Measurements from ENCODE around the gene TES. TPM values are rescaled to one million over a fixed set of nuclear protein-coding genes. Genes with fewer than 3 reads are reported as not detected.
"Not testable (repeated sequence)": the region's sequence is repeated elsewhere in the genome, so short reads cannot be mapped to it uniquely, and the experiment has no call there.

The TES gene
- total and polyA plus RNA-seq, 4 experiments from 2014 or later, result 109 to 248 (median 154) TPM

DNA sequence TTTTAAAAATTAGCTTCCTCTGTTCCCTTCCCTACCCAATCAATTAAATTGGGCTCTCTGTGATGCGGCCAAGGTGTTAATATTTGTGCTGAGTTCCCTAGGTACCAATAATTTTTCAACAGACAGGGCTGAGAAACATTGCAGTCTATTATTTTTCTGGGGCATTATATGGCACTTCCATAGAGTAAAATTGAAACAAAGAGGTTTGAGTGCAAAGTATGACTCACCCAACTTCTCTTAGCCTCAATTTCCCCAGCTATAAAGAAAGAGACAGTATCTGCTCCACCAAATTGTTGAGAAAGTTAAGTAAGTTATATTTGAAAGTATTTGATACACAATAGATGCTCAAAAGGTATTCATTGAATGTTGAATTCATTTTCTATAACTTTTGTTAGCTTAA lies 74.9 kb downstream of the TES start:
- H3K9me3 Mint-ChIP-seq, result no peaks in the 10 kb centered on the region
- H3K36me3 Mint-ChIP-seq, result no peaks in the 10 kb centered on the region
- no peaks in the 10 kb centered on the region for H3K36me3 ChIP-seq (ENCODE audit: insufficient read depth, low read length)
- no peaks in the 10 kb centered on the region for H3K27me3 ChIP-seq (ENCODE audit: insufficient read depth, low read length)
- H3K9me3 ChIP-seq (ENCODE audit: control insufficient read depth in 1 of 2, low read length in 2 of 2), result no peaks in the 10 kb centered on the region
- no peaks in the 10 kb centered on the region for H3K4me1 ChIP-seq (ENCODE audit: insufficient read depth, low read length)
- no peak overlapping the region for H3K4me3 Mint-ChIP-seq
- no peak overlapping the region for H3K27ac ChIP-seq (ENCODE audit: low read depth, low read length)
- no peak overlapping the region for H3K4me3 ChIP-seq (ENCODE audit: low read length in 2 of 2)
- intact Hi-C loops (cut with micrococcal nuclease), result no loop called here
- H3K27ac Mint-ChIP-seq, result no peak overlapping the region
- no peaks in the 10 kb centered on the region for H3K4me1 Mint-ChIP-seq
- H3K27me3 Mint-ChIP-seq, result peaks cover 2 to 4% of the 10 kb centered on the region in 2 donors
- POLR2A ChIA-PET (ENCODE audit: partially characterized antibody), result no interaction called here
- CTCF ChIA-PET (ENCODE audit: partially characterized antibody), result interaction anchor here (1.1 kb wide), 1 partner anchor 305 kb away, joined by 3 read pairs; no protein-coding TSS in a partner anchor
- DNase-seq, result no peak

GRCh38 chr7:116290740-116291139 lies 80.4 kb downstream of the TES start:
- POLR2A ChIA-PET (ENCODE audit: partially characterized antibody), result no interaction called here
- Histone ChIP-seq H3K4me3 (ENCODE audit: low read length in 2 of 2) (no peak overlapping the region), H3K27ac (ENCODE audit: low read depth, low read length) (no peak overlapping the region), H3K4me1 (ENCODE audit: insufficient read depth, low read length) (no peaks in the 10 kb centered on the region), H3K27me3 (ENCODE audit: insufficient read depth, low read length) (no peaks in the 10 kb centered on the region), H3K9me3 (ENCODE audit: control insufficient read depth in 1 of 2, low read length in 2 of 2) (no peaks in the 10 kb centered on the region), H3K36me3 (ENCODE audit: insufficient read depth, low read length) (no peaks in the 10 kb centered on the region)
- Mint-ChIP-seq H3K4me3 (no peak overlapping the region), H3K9me3 (peaks cover 2 to 24% (median 14%) of the 10 kb centered on the region in 8 donors), H3K36me3 (no peaks in the 10 kb centered on the region), H3K4me1 (no peaks in the 10 kb centered on the region), H3K27me3 (peaks cover 9 to 20% of the 10 kb centered on the region in 2 donors), H3K27ac (no peak overlapping the region)
- CTCF ChIA-PET (ENCODE audit: partially characterized antibody), result no interaction called here
- intact Hi-C loops (cut with micrococcal nuclease), result no loop called here
- DNase-seq, result no peak

- H3K4me3 ChIP-seq (ENCODE audit: low read length in 2 of 2), result no peak overlapping the region
- no peaks in the 10 kb centered on the region for H3K36me3 ChIP-seq (ENCODE audit: insufficient read depth, low read length)
- no peaks in the 10 kb centered on the region for H3K36me3 Mint-ChIP-seq
- H3K4me3 Mint-ChIP-seq, result no peak overlapping the region
- peaks cover 9 to 18% of the 10 kb centered on the region in 2 donors for H3K27me3 Mint-ChIP-seq
- no peaks in the 10 kb centered on the region for H3K27me3 ChIP-seq (ENCODE audit: insufficient read depth, low read length)
- intact Hi-C loops (cut with micrococcal nuclease), result no loop called here
- H3K4me1 Mint-ChIP-seq, result no peaks in the 10 kb centered on the region
- DNase-seq, result no peak
- peaks cover 4 to 27% (median 14%) of the 10 kb centered on the region in 8 donors for H3K9me3 Mint-ChIP-seq
- no peak overlapping the region for H3K27ac ChIP-seq (ENCODE audit: low read depth, low read length)
- no peaks in the 10 kb centered on the region for H3K9me3 ChIP-seq (ENCODE audit: control insufficient read depth in 1 of 2, low read length in 2 of 2)
- ChIA-PET CTCF (ENCODE audit: partially characterized antibody) (no interaction called here), POLR2A (ENCODE audit: partially characterized antibody) (no interaction called here)
- no peak overlapping the region for H3K27ac Mint-ChIP-seq
- no peaks in the 10 kb centered on the region for H3K4me1 ChIP-seq (ENCODE audit: insufficient read depth, low read length)
Observed at GRCh38 chr7:116291937-116292336, 81.6 kb downstream of the TES start.

DNA sequence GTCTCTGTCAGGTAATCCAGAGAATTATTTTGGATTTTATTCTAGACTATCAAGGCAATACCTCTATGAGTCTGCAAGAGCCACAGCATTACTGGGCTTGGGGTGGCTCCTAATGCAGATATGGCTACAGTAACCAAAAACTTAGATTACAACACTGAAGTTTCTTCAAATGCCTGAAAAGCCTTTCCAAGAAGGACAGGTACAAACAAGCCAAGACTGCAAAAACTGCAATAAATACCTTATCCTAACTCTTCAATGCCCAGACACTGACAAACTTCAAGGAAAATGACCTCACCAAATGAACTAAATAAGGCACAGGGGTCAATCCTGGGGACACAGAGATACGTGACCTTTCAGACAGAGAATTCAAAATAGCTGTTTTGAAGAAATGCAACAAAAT lies 82.0 kb downstream of the TES start:
- Histone ChIP-seq H3K36me3 (ENCODE audit: insufficient read depth, low read length) (no peaks in the 10 kb centered on the region), H3K27ac (ENCODE audit: low read depth, low read length) (no peak overlapping the region), H3K9me3 (ENCODE audit: control insufficient read depth in 1 of 2, low read length in 2 of 2) (no peaks in the 10 kb centered on the region), H3K27me3 (ENCODE audit: insufficient read depth, low read length) (no peaks in the 10 kb centered on the region), H3K4me3 (ENCODE audit: low read length in 2 of 2) (no peak overlapping the region), H3K4me1 (ENCODE audit: insufficient read depth, low read length) (no peaks in the 10 kb centered on the region)
- ChIA-PET CTCF (ENCODE audit: partially characterized antibody) (no interaction called here), POLR2A (ENCODE audit: partially characterized antibody) (no interaction called here)
- Mint-ChIP-seq H3K27ac (no peak overlapping the region), H3K4me1 (no peaks in the 10 kb centered on the region), H3K27me3 (peaks cover 9 to 18% of the 10 kb centered on the region in 2 donors), H3K36me3 (no peaks in the 10 kb centered on the region), H3K4me3 (no peak overlapping the region), H3K9me3 (peaks cover 4 to 27% (median 14%) of the 10 kb centered on the region in 8 donors)
- no peak for DNase-seq
- intact Hi-C loops (cut with micrococcal nuclease), result no loop called here

- CTCF ChIA-PET (ENCODE audit: partially characterized antibody), result no interaction called here
- Mint-ChIP-seq H3K36me3 (no peaks in the 10 kb centered on the region), H3K4me1 (no peaks in the 10 kb centered on the region), H3K4me3 (no peak overlapping the region), H3K27me3 (peaks cover 6 to 18% of the 10 kb centered on the region in 2 donors), H3K27ac (no peak overlapping the region), H3K9me3 (peaks cover 4 to 27% (median 14%) of the 10 kb centered on the region in 8 donors)
- Histone ChIP-seq H3K27me3 (ENCODE audit: insufficient read depth, low read length) (no peaks in the 10 kb centered on the region), H3K4me3 (ENCODE audit: low read length in 2 of 2) (no peak overlapping the region), H3K4me1 (ENCODE audit: insufficient read depth, low read length) (no peaks in the 10 kb centered on the region), H3K27ac (ENCODE audit: low read depth, low read length) (no peak overlapping the region), H3K9me3 (ENCODE audit: control insufficient read depth in 1 of 2, low read length in 2 of 2) (no peaks in the 10 kb centered on the region), H3K36me3 (ENCODE audit: insufficient read depth, low read length) (no peaks in the 10 kb centered on the region)
- intact Hi-C loops (cut with micrococcal nuclease), result no loop called here
- no peak for DNase-seq
- POLR2A ChIA-PET (ENCODE audit: partially characterized antibody), result no interaction called here
Observed at GRCh38 chr7:116293139-116293538, 82.8 kb downstream of the TES start.

DNA sequence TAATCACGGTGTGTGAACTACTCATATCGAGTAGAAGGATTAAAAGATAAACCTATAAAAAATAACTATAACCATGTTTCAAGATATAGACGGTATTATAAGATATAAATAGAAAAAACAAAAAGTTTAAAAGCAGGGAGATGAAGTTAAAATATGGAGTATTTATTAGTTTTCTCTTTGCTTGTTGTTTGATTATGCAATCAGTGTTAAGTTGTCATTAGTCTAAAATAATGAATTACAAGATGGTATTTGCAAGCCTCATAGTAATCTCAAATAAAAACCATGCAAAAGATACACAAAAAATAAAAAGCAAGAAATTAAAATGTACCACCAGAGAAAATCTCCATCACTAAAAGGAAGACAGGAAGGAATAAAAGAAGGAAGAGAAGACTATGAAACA lies 83.3 kb downstream of the TES start:
- no peaks in the 10 kb centered on the region for H3K4me1 ChIP-seq (ENCODE audit: insufficient read depth, low read length)
- no peaks in the 10 kb centered on the region for H3K36me3 Mint-ChIP-seq
- intact Hi-C loops (cut with micrococcal nuclease), result no loop called here
- no peaks in the 10 kb centered on the region for H3K9me3 ChIP-seq (ENCODE audit: control insufficient read depth in 1 of 2, low read length in 2 of 2)
- no peak overlapping the region for H3K4me3 Mint-ChIP-seq
- ChIA-PET POLR2A (ENCODE audit: partially characterized antibody) (no interaction called here), CTCF (ENCODE audit: partially characterized antibody) (no interaction called here)
- no peak overlapping the region for H3K4me3 ChIP-seq (ENCODE audit: low read length in 2 of 2)
- no peaks in the 10 kb centered on the region for H3K36me3 ChIP-seq (ENCODE audit: insufficient read depth, low read length)
- H3K27ac ChIP-seq (ENCODE audit: low read depth, low read length), result no peak overlapping the region
- H3K27me3 ChIP-seq (ENCODE audit: insufficient read depth, low read length), result no peaks in the 10 kb centered on the region
- peaks cover 4 to 27% (median 15%) of the 10 kb centered on the region in 8 donors for H3K9me3 Mint-ChIP-seq
- H3K27ac Mint-ChIP-seq, result no peak overlapping the region
- peaks cover 6 to 18% of the 10 kb centered on the region in 2 donors for H3K27me3 Mint-ChIP-seq
- H3K4me1 Mint-ChIP-seq, result no peaks in the 10 kb centered on the region
- DNase-seq, result no peak

DNA sequence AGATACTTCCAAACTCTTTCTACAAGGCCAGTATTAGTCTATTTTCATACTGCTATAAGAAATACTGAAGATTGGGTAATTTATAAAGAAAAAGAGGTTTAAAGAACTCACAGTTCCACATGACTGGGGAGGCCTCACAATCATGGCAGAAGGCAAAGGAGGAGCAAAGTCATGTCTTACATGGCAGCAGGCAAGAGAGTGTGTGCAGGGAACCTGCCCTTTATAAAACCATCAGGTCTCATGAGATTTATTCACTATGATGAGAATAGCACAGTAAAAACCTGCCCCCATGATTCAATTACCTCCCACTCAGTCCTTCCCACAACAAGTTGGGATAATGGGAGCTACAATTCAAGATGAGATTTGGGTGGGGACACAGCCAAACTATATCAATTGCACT lies 85.6 kb downstream of the TES start:
- H3K27ac Mint-ChIP-seq; H3K4me1 Mint-ChIP-seq; H3K27ac ChIP-seq (ENCODE audit: low read depth, low read length); H3K36me3 Mint-ChIP-seq; POLR2A ChIA-PET (ENCODE audit: partially characterized antibody); H3K36me3 ChIP-seq (ENCODE audit: insufficient read depth, low read length); H3K4me3 Mint-ChIP-seq; H3K4me3 ChIP-seq (ENCODE audit: low read length in 2 of 2); H3K27me3 ChIP-seq (ENCODE audit: insufficient read depth, low read length); DNase-seq; H3K4me1 ChIP-seq (ENCODE audit: insufficient read depth, low read length); intact Hi-C loops (cut with micrococcal nuclease); H3K9me3 ChIP-seq (ENCODE audit: control insufficient read depth in 1 of 2, low read length in 2 of 2); CTCF ChIA-PET (ENCODE audit: partially characterized antibody): not testable (repeated sequence)
- Mint-ChIP-seq H3K27me3 (peaks cover 6 to 16% of the 10 kb centered on the region in 2 donors), H3K9me3 (peaks cover 4 to 27% (median 16%) of the 10 kb centered on the region in 8 donors)

- ChIA-PET POLR2A (ENCODE audit: partially characterized antibody) (no interaction called here), CTCF (ENCODE audit: partially characterized antibody) (no interaction called here)
- H3K9me3 ChIP-seq (ENCODE audit: control insufficient read depth in 1 of 2, low read length in 2 of 2), result no peaks in the 10 kb centered on the region
- no peaks in the 10 kb centered on the region for H3K36me3 ChIP-seq (ENCODE audit: insufficient read depth, low read length)
- H3K4me1 ChIP-seq (ENCODE audit: insufficient read depth, low read length), result no peaks in the 10 kb centered on the region
- no peak overlapping the region for H3K4me3 ChIP-seq (ENCODE audit: low read length in 2 of 2)
- no peak overlapping the region for H3K27ac ChIP-seq (ENCODE audit: low read depth, low read length)
- intact Hi-C loops (cut with micrococcal nuclease), result no loop called here
- H3K4me3 Mint-ChIP-seq, result no peak overlapping the region
- H3K36me3 Mint-ChIP-seq, result no peaks in the 10 kb centered on the region
- no peaks in the 10 kb centered on the region for H3K4me1 Mint-ChIP-seq
- H3K27me3 ChIP-seq (ENCODE audit: insufficient read depth, low read length), result no peaks in the 10 kb centered on the region
- no peak for DNase-seq
- peaks cover 0 to 13% (median 8%) of the 10 kb centered on the region in 8 donors for H3K9me3 Mint-ChIP-seq
- peaks cover under 1 to 12% of the 10 kb centered on the region in 2 donors for H3K27me3 Mint-ChIP-seq
- no peak overlapping the region for H3K27ac Mint-ChIP-seq
Observed at GRCh38 chr7:116298055-116298454, 87.7 kb downstream of the TES start.

Measured in CD4-positive, alpha-beta memory T cell (primary cell).